GM12878 (cell line): ENCODE measurements around the gene KIF6. TPM values are rescaled to one million over a fixed set of nuclear protein-coding genes. Genes with fewer than 3 reads are reported as not detected.

ENCODE experiments used
- ATAC-seq: fragments of 200-7000 bp; cut with Tn5 transposase; 3 replicates; pipeline ENCODE4 v1.9.1; 2020; ENCODE audit warnings: mild to moderate bottlenecking, moderate library complexity
- BruUV-seq: library from RNA; stranded (reverse); fragments of 400-500 nt; replicated peaks from 2 replicates; lab custom pipeline; 2021; lab: Mats Ljungman, UMichigan
- CTCF ChIA-PET: fragments of 300-600 bp; sonication (Branson Sonifier 250); formaldehyde crosslinking; extraction: SDS; loops from one replicate; lab custom pipeline; 2021; ENCODE audit warnings: inconsistent platforms; lab: Yijun Ruan, JAX
- POLR2A ChIA-PET: fragments of 350-600 bp; formaldehyde crosslinking; extraction: SDS; loops from one replicate; lab custom pipeline; 2021; ENCODE audit warnings: inconsistent platforms; lab: Charles Lee
- RAD21 ChIA-PET: fragments of 300-600 bp; sonication (Branson Sonifier 250); formaldehyde crosslinking; loops from one replicate; lab custom pipeline; 2023; ENCODE audit warnings: antibody characterized with exemption; ENCODE audit not compliant: unreplicated experiment; lab: Charles Lee
- SMC1A ChIA-PET: fragments of 300-600 bp; sonication (Branson Sonifier 250); formaldehyde crosslinking; loops from one replicate; lab custom pipeline; 2023; ENCODE audit not compliant: unreplicated experiment, uncharacterized antibody; lab: Charles Lee
- DNase-seq: peaks from one replicate; pipeline ENCODE4 v3.0.0-alpha.2; 2011; ENCODE audit warnings: low read depth, low spot score
- FAIRE-seq: peaks from 3 replicates; lab custom pipeline; 2011; peaks lifted over from hg19 to GRCh38; lab: Jason Lieb, UNC
- H2AFZ ChIP-seq: 2 replicates; pipeline ENCODE4 v1.6.0; 2011; ENCODE audit warnings: low read depth, low read length, control low read depth; ENCODE audit not compliant: control insufficient read depth
- H3K27ac ChIP-seq: 2 replicates; pipeline ENCODE4 v1.5.1; 2011; ENCODE audit warnings: control low read depth; ENCODE audit not compliant: control insufficient read depth, insufficient read depth
- H3K27me3 ChIP-seq, 2 experiments: replicated peaks in 1 of 2; 2 replicates each; pipeline versions ENCODE4 v1.6.0 to v1.6.1; 2011; ENCODE audit warnings: low read length in 1 of 2; ENCODE audit not compliant: control insufficient read depth in 2 of 2, insufficient read depth in 2 of 2
- H3K36me3 ChIP-seq, 2 experiments: 2 replicates each; pipeline ENCODE4 v1.5.1; 2011; ENCODE audit warnings: low read length in 1 of 2; ENCODE audit not compliant: control insufficient read depth in 2 of 2, insufficient read depth in 2 of 2
- H3K4me1 ChIP-seq: 2 replicates; pipeline ENCODE4 v1.6.1; 2011; ENCODE audit warnings: mild to moderate bottlenecking, low read length, moderate library complexity, mixed read lengths; ENCODE audit not compliant: control insufficient read depth, insufficient read depth
- H3K4me2 ChIP-seq: 2 replicates; pipeline ENCODE4 v1.6.0; 2011; ENCODE audit warnings: control low read depth; ENCODE audit not compliant: control insufficient read depth, insufficient read depth
- H3K4me3 ChIP-seq: fragments of 200-600 bp; sonication (generic); 2 replicates; pipeline ENCODE4 v1.5.1; 2016
- H3K79me2 ChIP-seq: 2 replicates; pipeline ENCODE4 v1.6.0; 2011; ENCODE audit warnings: low read length; ENCODE audit not compliant: control insufficient read depth, insufficient read depth
- H3K9ac ChIP-seq: 2 replicates; pipeline ENCODE4 v1.8.0; 2011; ENCODE audit warnings: low read length, control low read depth, mixed read lengths; ENCODE audit not compliant: control insufficient read depth, insufficient read depth
- H3K9me3 ChIP-seq: replicated peaks from 3 replicates; pipeline ENCODE4 v1.5.1; 2011; ENCODE audit warnings: mild to moderate bottlenecking, low read length; ENCODE audit not compliant: control insufficient read depth, insufficient read depth
- H4K20me1 ChIP-seq: 2 replicates; pipeline ENCODE4 v1.6.0; 2011; ENCODE audit not compliant: control insufficient read depth, insufficient read depth
- BRCA1 ChIP-seq: IDR thresholded peaks from 2 replicates; pipeline ENCODE4 v1.6.1; 2011; ENCODE audit warnings: low read depth, low read length, improper control_type of control experiment
- DPF2 ChIP-seq: fragments of 450-650 bp; IDR thresholded peaks from 2 replicates; pipeline ENCODE4 v1.6.1; 2017; ENCODE audit warnings: mild to moderate bottlenecking
- HCFC1 ChIP-seq: fragments of 150-350 bp; IDR thresholded peaks from 2 replicates; pipeline ENCODE4 v1.6.1; 2014; ENCODE audit warnings: low read length
- HDAC6 ChIP-seq: fragments of 200-600 bp; sonication (generic); IDR thresholded peaks from one replicate; pipeline ENCODE4 v1.8.0; 2017; ENCODE audit warnings: antibody characterized with exemption; ENCODE audit not compliant: unreplicated experiment
- KDM1A ChIP-seq: fragments of 200-600 bp; sonication (generic); IDR thresholded peaks from 2 replicates; pipeline ENCODE4 v1.6.1; 2016; ENCODE audit warnings: borderline replicate concordance
- MEF2B ChIP-seq: fragments of 450-650 bp; IDR thresholded peaks from 2 replicates; pipeline ENCODE4 v1.6.1; 2018; ENCODE audit warnings: mild to moderate bottlenecking, moderate library complexity; ENCODE audit not compliant: partially characterized antibody, poor library complexity, severe bottlenecking
- MTA2 ChIP-seq: fragments of 450-650 bp; IDR thresholded peaks from 2 replicates; pipeline ENCODE4 v1.6.1; 2016; ENCODE audit warnings: low read depth, mild to moderate bottlenecking, moderate library complexity
- NFIC ChIP-seq: IDR thresholded peaks from 2 replicates; pipeline ENCODE4 v1.6.1; 2012; ENCODE audit warnings: low read depth, mild to moderate bottlenecking, inconsistent platforms, low read length, moderate library complexity
- PML ChIP-seq: IDR thresholded peaks from 2 replicates; pipeline ENCODE4 v1.6.1; 2012; ENCODE audit warnings: low read length, inconsistent platforms
- RAD51 ChIP-seq: fragments of 450-650 bp; IDR thresholded peaks from 2 replicates; pipeline ENCODE4 v1.6.1; 2016; ENCODE audit warnings: moderate library complexity, mild to moderate bottlenecking, inconsistent platforms
- RCOR1 ChIP-seq: conservative IDR thresholded peaks from 2 replicates; pipeline ENCODE4 v1.6.1; 2012; ENCODE audit warnings: low read depth, low read length, improper control_type of control experiment
- ZNF207 ChIP-seq: fragments of 450-650 bp; IDR thresholded peaks from 2 replicates; pipeline ENCODE4 v1.6.1; 2014; ENCODE audit warnings: antibody characterized with exemption, mild to moderate bottlenecking, borderline replicate concordance
- ZNF384 ChIP-seq: IDR thresholded peaks from 2 replicates; pipeline ENCODE4 v1.6.1; 2012; ENCODE audit warnings: low read depth, mild to moderate bottlenecking, low read length, improper control_type of control experiment, borderline replicate concordance
- WGBS: methylation state at CpG from one replicate; pipeline ENCODE4 v1.1.6; 2016; ENCODE audit warnings: low lambda C conversion rate; ENCODE audit not compliant: insufficient replicate concordance, insufficient coverage; ENCODE audit errors: missing lambda C conversion rate; 5-methylcytosine and 5-hydroxymethylcytosine counted together
- in situ Hi-C: fragments of 300-500 bp; cut with MboI; formaldehyde crosslinking; loops from 9 replicates; pipeline ENCODE4 v1.14.3; 2018; ENCODE audit warnings: mixed read lengths
- intact Hi-C: fragments of 100-400 bp; cut with micrococcal nuclease; formaldehyde crosslinking; loops from one replicate; pipeline ENCODE4 v1.14.2; 2022; ENCODE audit not compliant: unreplicated experiment
- polyA plus RNA-seq, 11 experiments: library from polyadenylated mRNA; depleted of rRNA in 4 of 11; unstranded in 6 of 11; stranded (reverse) in 5 of 11; fragments of >200 nt; fragmentation: Nextera tagmentation in 4 of 11; fragmentation: Illumina TruSeq in 1 of 11; extraction: Ambion mirVana in 4 of 11; extraction: Trizol in 1 of 11; gene quantifications; 1 replicate in 1 of 11; 2 replicates in 10 of 11; pipeline versions ENCODE4 v1.2.1 to v1.2.3, GENCODE V29; 2011 to 2016; ENCODE audit warnings: inconsistent platforms in 2 of 11, missing spikeins in 2 of 11, low read depth in 1 of 11
- total RNA-seq, 4 experiments: library from RNA; depleted of rRNA in 3 of 4; stranded (reverse); fragments of >200 nt in 3 of 4; fragmentation: Illumina TruSeq in 1 of 4; extraction: Trizol in 1 of 4; gene quantifications; 2 replicates each; pipeline versions ENCODE4 v1.2.1 to v1.2.3, GENCODE V29; 2013 to 2021
- TF ChIP-seq, protein P1 (sequence below): fragments of 450-650 bp; IDR thresholded peaks from 2 replicates; pipeline ENCODE4 v1.6.1; 2016; ENCODE audit warnings: mild to moderate bottlenecking
- TF ChIP-seq, protein P2 (sequence below): fragments of 450-650 bp; IDR thresholded peaks from 2 replicates; pipeline ENCODE4 v1.6.1; 2017; ENCODE audit warnings: low read depth, mild to moderate bottlenecking, moderate library complexity
- TF ChIP-seq, protein P3 (sequence below): fragments of 450-650 bp; IDR thresholded peaks from 2 replicates; pipeline ENCODE4 v1.6.1; 2017; ENCODE audit warnings: mild to moderate bottlenecking, moderate library complexity
- TF ChIP-seq, protein P4 (sequence below): IDR thresholded peaks from 2 replicates; pipeline ENCODE4 v1.6.1; 2012; ENCODE audit warnings: low read length, inconsistent platforms

Gene KIF6
- total and polyA plus RNA-seq, 10 of the 15 experiments (the other 5 are each of a cell fraction or from before 2014, with no cell fraction given) = 0.09 to 1.0 (median 0.28) TPM

DNA sequence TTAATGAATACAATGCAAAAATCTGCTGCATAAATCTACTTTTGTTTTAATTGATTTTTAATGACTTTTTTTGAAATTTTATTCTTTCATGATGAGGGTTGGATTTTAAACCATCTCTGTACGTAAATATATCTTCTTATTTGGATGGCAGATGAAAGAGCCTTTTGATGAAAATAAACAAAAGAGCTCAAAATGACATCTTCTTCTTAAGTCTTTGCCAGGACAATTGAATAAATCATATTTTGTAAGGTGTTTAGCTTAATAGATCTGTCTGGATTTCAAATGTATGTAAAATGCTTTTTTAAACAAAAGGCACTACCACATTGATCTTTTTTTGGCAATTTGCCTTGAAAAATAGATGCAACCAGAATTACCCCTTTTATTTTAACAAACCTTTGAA lies 39.3 kb downstream of the KIF6 start:
- Histone ChIP-seq H3K79me2 (no peaks in the 10 kb centered on the region), H2AFZ (no peak overlapping the region), H3K4me1 (no peaks in the 10 kb centered on the region; the same call in 1 of the 2 replicates), H3K36me3 (no peaks in the 10 kb centered on the region; a peak in 2 of 4 replicates), H3K4me3 (no peak overlapping the region), H3K27me3 (no peaks in the 10 kb centered on the region), H3K9ac (no peak overlapping the region), H3K4me2 (no peak overlapping the region), H4K20me1 (no peaks in the 10 kb centered on the region), H3K27ac (no peak overlapping the region), H3K9me3 (no peaks in the 10 kb centered on the region)
- ATAC-seq = no peak
- WGBS = 59% methylated on average over 1 of the region's 1 CpG
- POLR2A ChIA-PET = interaction anchor here (1.1 kb wide), 2 partner anchors 13 to 77 kb away, joined by 3 read pairs; no protein-coding TSS in a partner anchor
- RAD21 ChIA-PET = interaction anchor here (0.9 to 2.3 kb wide), 5 partner anchors 10 to 234 kb away, joined by 3 to 7 read pairs (median 4); no protein-coding TSS in a partner anchor
- intact Hi-C loops = no loop called here
- in situ Hi-C loops = no loop called here
- no peak for DNase-seq
- CTCF ChIA-PET = interaction anchor here (1.2 to 1.5 kb wide), 2 partner anchors 10 to 11 kb away, joined by 4 read pairs; no protein-coding TSS in a partner anchor
- SMC1A ChIA-PET = interaction anchor here (0.7 to 5.6 kb wide), 13 partner anchors 10 to 212 kb away, joined by 3 to 23 read pairs (median 6); no protein-coding TSS in a partner anchor
- FAIRE-seq = no peak
- BruUV-seq = no TSS peak
- TF ChIP-seq KDM1A (no peak), MTA2 (no peak), RCOR1 (no peak), PML (no peak), NFIC (no peak), RAD51 (no peak), DPF2 (no peak), ZNF207 (no peak), HDAC6 (no peak), HCFC1 (no peak), BRCA1 (no peak), ZNF384 (no peak), MEF2B (no peak)
- TF ChIP-seq, protein P1, sequence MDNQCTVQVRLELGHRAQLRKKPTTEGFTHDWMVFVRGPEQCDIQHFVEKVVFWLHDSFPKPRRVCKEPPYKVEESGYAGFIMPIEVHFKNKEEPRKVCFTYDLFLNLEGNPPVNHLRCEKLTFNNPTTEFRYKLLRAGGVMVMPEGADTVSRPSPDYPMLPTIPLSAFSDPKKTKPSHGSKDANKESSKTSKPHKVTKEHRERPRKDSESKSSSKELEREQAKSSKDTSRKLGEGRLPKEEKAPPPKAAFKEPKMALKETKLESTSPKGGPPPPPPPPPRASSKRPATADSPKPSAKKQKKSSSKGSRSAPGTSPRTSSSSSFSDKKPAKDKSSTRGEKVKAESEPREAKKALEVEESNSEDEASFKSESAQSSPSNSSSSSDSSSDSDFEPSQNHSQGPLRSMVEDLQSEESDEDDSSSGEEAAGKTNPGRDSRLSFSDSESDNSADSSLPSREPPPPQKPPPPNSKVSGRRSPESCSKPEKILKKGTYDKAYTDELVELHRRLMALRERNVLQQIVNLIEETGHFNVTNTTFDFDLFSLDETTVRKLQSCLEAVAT = no peak
- TF ChIP-seq, protein P2, sequence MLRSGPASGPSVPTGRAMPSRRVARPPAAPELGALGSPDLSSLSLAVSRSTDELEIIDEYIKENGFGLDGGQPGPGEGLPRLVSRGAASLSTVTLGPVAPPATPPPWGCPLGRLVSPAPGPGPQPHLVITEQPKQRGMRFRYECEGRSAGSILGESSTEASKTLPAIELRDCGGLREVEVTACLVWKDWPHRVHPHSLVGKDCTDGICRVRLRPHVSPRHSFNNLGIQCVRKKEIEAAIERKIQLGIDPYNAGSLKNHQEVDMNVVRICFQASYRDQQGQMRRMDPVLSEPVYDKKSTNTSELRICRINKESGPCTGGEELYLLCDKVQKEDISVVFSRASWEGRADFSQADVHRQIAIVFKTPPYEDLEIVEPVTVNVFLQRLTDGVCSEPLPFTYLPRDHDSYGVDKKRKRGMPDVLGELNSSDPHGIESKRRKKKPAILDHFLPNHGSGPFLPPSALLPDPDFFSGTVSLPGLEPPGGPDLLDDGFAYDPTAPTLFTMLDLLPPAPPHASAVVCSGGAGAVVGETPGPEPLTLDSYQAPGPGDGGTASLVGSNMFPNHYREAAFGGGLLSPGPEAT = no peak
- TF ChIP-seq, protein P3, sequence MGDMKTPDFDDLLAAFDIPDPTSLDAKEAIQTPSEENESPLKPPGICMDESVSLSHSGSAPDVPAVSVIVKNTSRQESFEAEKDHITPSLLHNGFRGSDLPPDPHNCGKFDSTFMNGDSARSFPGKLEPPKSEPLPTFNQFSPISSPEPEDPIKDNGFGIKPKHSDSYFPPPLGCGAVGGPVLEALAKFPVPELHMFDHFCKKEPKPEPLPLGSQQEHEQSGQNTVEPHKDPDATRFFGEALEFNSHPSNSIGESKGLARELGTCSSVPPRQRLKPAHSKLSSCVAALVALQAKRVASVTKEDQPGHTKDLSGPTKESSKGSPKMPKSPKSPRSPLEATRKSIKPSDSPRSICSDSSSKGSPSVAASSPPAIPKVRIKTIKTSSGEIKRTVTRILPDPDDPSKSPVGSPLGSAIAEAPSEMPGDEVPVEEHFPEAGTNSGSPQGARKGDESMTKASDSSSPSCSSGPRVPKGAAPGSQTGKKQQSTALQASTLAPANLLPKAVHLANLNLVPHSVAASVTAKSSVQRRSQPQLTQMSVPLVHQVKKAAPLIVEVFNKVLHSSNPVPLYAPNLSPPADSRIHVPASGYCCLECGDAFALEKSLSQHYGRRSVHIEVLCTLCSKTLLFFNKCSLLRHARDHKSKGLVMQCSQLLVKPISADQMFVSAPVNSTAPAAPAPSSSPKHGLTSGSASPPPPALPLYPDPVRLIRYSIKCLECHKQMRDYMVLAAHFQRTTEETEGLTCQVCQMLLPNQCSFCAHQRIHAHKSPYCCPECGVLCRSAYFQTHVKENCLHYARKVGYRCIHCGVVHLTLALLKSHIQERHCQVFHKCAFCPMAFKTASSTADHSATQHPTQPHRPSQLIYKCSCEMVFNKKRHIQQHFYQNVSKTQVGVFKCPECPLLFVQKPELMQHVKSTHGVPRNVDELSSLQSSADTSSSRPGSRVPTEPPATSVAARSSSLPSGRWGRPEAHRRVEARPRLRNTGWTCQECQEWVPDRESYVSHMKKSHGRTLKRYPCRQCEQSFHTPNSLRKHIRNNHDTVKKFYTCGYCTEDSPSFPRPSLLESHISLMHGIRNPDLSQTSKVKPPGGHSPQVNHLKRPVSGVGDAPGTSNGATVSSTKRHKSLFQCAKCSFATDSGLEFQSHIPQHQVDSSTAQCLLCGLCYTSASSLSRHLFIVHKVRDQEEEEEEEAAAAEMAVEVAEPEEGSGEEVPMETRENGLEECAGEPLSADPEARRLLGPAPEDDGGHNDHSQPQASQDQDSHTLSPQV = no peak
- TF ChIP-seq, protein P4, sequence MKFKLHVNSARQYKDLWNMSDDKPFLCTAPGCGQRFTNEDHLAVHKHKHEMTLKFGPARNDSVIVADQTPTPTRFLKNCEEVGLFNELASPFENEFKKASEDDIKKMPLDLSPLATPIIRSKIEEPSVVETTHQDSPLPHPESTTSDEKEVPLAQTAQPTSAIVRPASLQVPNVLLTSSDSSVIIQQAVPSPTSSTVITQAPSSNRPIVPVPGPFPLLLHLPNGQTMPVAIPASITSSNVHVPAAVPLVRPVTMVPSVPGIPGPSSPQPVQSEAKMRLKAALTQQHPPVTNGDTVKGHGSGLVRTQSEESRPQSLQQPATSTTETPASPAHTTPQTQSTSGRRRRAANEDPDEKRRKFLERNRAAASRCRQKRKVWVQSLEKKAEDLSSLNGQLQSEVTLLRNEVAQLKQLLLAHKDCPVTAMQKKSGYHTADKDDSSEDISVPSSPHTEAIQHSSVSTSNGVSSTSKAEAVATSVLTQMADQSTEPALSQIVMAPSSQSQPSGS = no peak
